Retinal pigment epithelial cell (primary cell): ENCODE data around the gene SLC28A1.
"Not testable (repeated sequence)": the region's sequence is repeated elsewhere in the genome, so short reads cannot be mapped to it uniquely, and the experiment has no call there.

Experiments
- DNase-seq: peaks from one replicate; pipeline ENCODE4 v3.0.0-alpha.2; 2010; ENCODE audit warnings: low read depth
- H3K4me3 ChIP-seq: 2 replicates; pipeline ENCODE4 v1.5.1; 2011; ENCODE audit warnings: mild to moderate bottlenecking, low read length, control low read depth, moderate library complexity
- TF ChIP-seq, protein P1 (sequence below): conservative IDR thresholded peaks from 2 replicates; pipeline ENCODE4 v1.5.1; 2011; ENCODE audit warnings: low read depth, low read length, control low read depth, inconsistent platforms

The SLC28A1 gene

DNA sequence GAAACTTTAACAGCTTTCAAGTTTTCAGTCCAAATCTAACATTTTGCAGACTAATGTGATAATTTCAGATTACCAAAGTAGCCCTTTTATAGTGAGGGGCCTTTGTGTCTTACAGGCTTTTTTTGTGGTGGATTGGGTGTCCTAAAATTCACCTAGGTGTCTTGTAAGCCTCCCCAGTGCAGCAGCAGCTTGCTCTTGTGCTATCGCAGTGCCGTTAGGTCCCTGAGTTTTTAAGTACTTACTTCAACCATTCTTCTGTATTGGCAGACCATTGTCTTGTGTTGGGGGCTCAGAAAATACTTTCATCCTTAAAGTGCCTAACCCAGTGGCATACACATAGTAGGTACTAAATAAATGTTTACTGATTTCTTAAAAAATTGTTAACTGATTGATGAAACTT, 99.2 kb downstream of the SLC28A1 start:
- TF ChIP-seq, protein P1, sequence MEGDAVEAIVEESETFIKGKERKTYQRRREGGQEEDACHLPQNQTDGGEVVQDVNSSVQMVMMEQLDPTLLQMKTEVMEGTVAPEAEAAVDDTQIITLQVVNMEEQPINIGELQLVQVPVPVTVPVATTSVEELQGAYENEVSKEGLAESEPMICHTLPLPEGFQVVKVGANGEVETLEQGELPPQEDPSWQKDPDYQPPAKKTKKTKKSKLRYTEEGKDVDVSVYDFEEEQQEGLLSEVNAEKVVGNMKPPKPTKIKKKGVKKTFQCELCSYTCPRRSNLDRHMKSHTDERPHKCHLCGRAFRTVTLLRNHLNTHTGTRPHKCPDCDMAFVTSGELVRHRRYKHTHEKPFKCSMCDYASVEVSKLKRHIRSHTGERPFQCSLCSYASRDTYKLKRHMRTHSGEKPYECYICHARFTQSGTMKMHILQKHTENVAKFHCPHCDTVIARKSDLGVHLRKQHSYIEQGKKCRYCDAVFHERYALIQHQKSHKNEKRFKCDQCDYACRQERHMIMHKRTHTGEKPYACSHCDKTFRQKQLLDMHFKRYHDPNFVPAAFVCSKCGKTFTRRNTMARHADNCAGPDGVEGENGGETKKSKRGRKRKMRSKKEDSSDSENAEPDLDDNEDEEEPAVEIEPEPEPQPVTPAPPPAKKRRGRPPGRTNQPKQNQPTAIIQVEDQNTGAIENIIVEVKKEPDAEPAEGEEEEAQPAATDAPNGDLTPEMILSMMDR, result no peak
- H3K4me3 ChIP-seq, result no peak overlapping the region
- no peak for DNase-seq

DNA sequence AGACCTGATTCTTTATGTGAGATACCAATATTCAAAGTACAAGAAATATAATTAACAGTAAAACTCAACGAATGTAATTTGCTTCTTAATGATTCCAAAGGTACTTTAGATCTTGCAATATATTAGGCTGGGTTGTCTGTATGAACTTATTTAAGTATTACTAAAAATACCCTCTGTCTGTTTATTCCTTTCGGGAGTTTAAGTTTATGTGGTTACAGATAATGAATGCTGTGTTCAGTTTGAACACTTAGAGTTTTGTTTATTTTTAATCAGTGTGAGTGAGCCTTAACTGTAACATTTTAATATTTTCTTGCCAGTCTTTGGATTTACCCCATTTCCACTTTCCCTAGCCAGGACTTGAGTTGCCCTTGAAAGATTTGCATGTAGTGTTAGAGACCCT, 100.7 kb downstream of the SLC28A1 start:
- no peak for DNase-seq
- H3K4me3 ChIP-seq, result no peak overlapping the region
- TF ChIP-seq, protein P1, result no peak

DNA sequence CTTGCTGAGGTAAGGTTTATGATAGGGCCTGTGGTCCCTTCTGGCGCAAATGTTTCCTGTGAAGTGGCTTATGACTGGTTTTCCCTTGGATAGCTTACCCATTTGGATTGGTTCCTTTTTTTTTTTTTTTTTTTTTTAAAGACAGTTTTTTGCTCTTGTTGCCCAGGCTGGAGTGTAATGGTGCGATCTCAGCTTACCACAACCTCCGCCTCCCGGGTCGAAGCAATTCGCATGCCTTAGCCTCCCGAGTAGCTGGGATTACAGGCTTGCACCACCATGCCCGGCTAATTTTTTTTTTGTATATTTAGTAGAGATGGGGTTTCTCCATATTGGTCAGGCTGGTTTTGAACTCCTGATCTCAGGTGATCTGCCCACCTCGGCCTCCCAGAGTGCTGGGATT, 102.9 kb downstream of the SLC28A1 start:
- not testable (repeated sequence) for H3K4me3 ChIP-seq, DNase-seq

DNA sequence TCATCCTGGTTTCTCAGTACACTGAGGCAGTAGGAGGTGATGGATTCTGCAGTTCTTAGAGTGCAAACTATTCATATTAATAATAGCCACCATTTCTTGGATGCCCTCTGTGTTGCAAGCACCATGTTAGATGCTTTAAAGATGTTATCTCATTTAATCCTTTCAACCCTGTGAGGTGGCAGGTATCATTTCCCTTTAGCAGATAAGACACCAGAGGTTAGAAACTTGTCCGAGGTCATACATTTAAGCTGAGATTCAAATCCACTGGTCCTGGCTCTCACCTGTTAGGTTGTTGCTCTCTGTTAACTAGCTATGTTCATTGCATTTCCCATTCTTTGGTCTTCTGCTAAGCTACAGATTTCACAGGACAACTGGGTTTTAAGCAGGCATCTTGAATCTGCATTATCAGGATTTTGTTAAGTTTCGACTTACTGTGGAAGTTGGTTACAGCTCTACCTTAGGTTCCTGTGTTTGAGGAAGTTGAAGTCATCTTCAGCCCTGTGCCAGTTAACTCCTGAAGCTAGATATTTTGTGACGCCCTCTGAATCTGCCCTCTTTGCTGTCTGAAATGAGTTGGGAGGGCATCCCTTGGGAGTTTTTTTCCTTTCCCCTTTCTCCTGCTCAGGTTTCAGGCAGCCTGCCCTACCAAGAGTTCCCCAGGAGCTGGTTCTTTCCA, 103.6 kb downstream of the SLC28A1 start:
- no peak overlapping the region for H3K4me3 ChIP-seq
- TF ChIP-seq, protein P1, result no peak
- no peak for DNase-seq

DNA sequence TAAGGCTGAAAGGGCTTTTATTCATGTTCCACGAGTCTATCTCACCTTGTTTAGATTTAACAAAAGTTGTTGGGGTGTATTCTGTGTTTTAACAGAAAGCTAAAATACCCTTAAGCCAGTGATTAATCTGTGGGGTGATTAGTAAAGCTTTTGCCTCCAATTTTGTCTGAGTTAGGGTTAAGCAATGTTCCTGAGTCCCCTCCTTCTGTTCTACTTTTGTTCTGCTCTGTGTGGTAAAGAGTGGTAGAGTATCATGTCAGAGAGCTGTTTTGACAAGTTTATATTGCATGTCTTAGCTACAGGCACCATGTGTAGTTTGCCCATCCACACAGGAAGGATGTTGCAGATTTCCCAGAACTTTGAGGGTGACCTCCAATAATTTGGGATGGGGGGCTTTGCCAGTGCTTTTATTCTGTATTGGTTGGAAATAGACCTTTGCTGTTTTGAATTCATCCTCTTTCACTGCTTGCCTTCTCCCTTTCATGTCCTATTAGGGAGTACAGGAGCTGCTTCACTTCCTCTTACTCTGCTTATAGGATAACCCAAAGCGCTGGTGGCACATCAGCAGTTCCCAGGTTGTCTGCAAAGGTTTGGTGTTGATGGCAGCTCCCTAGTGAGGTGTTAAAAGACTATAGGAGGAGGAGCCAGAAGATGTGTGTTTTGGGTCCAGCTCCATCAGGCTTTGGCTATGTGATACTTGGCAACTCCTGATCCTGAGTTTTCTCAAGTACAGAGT, 104.6 kb downstream of the SLC28A1 start:
- no peak for DNase-seq
- TF ChIP-seq, protein P1, result no peak

DNA sequence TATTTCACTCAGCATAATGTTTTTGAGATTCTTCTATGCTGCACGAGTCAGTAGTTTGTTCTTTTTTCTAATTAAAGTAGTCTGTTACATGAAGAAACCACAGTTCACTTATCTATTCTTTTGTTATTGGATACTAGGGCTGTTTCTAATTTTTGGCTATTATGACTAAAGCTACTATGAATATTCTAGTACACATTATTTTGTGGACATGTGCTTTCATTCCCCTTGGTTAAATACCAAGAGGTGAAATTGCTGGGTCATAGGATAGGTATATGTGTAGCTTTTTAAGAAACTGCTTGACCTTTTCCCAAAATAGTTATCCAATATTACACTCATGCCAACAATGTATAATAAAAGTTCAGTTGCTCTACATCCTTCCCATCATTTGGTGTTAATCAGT, 106.0 kb downstream of the SLC28A1 start:
- DNase-seq, result no peak
- no peak overlapping the region for H3K4me3 ChIP-seq
- TF ChIP-seq, protein P1, result no peak

More for the DNA sequence above, 104.6 kb downstream of the SLC28A1 start:
- H3K4me3 ChIP-seq, result no peak overlapping the region

DNA sequence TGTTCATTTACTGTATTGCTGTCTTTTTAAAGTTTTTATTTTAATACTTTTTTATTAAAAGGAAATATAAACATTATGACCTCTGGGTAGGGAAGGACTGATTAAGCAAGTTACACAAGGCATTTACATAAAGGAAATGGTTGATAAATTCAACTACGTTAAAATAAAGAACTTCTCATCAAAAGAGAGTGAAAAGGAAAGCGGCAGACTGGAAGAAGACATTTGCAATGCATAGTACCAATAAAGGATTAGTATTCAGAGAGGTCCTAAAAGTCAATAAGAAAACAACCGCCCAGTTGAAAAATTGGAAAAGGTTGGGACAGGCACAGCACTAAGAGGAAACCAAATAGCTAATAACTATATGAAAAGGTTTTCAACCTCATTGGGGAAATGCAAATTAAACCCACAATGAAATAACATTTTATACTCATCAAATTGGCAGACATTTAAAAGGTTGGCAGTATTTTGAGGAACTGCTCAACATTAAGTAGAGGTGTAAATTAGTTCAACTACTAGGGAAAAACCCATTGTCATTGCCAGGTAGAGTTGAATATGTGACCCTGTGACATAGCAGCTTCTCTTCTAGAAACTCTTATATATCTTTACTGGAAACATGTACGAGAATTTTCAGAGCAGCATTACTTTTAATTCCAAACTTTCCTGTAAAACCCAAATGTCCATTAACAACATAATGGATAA, 106.7 kb downstream of the SLC28A1 start:
- H3K4me3 ChIP-seq, result no peak overlapping the region
- no peak for DNase-seq
- TF ChIP-seq, protein P1, result no peak
